GM12878 (cell line): ENCODE results near the gene PRDM16. TPM values are rescaled to one million over a fixed set of nuclear protein-coding genes. Genes with fewer than 3 reads are reported as not detected.

Experiments
- ATAC-seq: fragments of 200-7000 bp; cut with Tn5 transposase; 3 replicates; pipeline ENCODE4 v1.9.1; 2020; ENCODE audit warnings: mild to moderate bottlenecking, moderate library complexity
- BruUV-seq: library from RNA; stranded (reverse); fragments of 400-500 nt; replicated peaks from 2 replicates; lab custom pipeline; 2021; lab: Mats Ljungman, UMichigan
- CTCF ChIA-PET: fragments of 300-600 bp; sonication (Branson Sonifier 250); formaldehyde crosslinking; extraction: SDS; loops from one replicate; lab custom pipeline; 2021; ENCODE audit warnings: inconsistent platforms; lab: Yijun Ruan, JAX
- POLR2A ChIA-PET: fragments of 350-600 bp; formaldehyde crosslinking; extraction: SDS; loops from one replicate; lab custom pipeline; 2021; ENCODE audit warnings: inconsistent platforms; lab: Charles Lee
- RAD21 ChIA-PET: fragments of 300-600 bp; sonication (Branson Sonifier 250); formaldehyde crosslinking; loops from one replicate; lab custom pipeline; 2023; ENCODE audit warnings: antibody characterized with exemption; ENCODE audit not compliant: unreplicated experiment; lab: Charles Lee
- SMC1A ChIA-PET: fragments of 300-600 bp; sonication (Branson Sonifier 250); formaldehyde crosslinking; loops from one replicate; lab custom pipeline; 2023; ENCODE audit not compliant: unreplicated experiment, uncharacterized antibody; lab: Charles Lee
- DNase-seq: peaks from one replicate; pipeline ENCODE4 v3.0.0-alpha.2; 2011; ENCODE audit warnings: low read depth, low spot score
- FAIRE-seq: peaks from 3 replicates; lab custom pipeline; 2011; peaks lifted over from hg19 to GRCh38; lab: Jason Lieb, UNC
- H2AFZ ChIP-seq: 2 replicates; pipeline ENCODE4 v1.6.0; 2011; ENCODE audit warnings: low read depth, low read length, control low read depth; ENCODE audit not compliant: control insufficient read depth
- H3K27ac ChIP-seq: 2 replicates; pipeline ENCODE4 v1.5.1; 2011; ENCODE audit warnings: control low read depth; ENCODE audit not compliant: control insufficient read depth, insufficient read depth
- H3K27me3 ChIP-seq, 2 experiments: replicated peaks in 1 of 2; 2 replicates each; pipeline versions ENCODE4 v1.6.0 to v1.6.1; 2011; ENCODE audit warnings: low read length in 1 of 2; ENCODE audit not compliant: control insufficient read depth in 2 of 2, insufficient read depth in 2 of 2
- H3K36me3 ChIP-seq, 2 experiments: 2 replicates each; pipeline ENCODE4 v1.5.1; 2011; ENCODE audit warnings: low read length in 1 of 2; ENCODE audit not compliant: control insufficient read depth in 2 of 2, insufficient read depth in 2 of 2
- H3K4me1 ChIP-seq: 2 replicates; pipeline ENCODE4 v1.6.1; 2011; ENCODE audit warnings: mild to moderate bottlenecking, low read length, moderate library complexity, mixed read lengths; ENCODE audit not compliant: control insufficient read depth, insufficient read depth
- H3K4me2 ChIP-seq: 2 replicates; pipeline ENCODE4 v1.6.0; 2011; ENCODE audit warnings: control low read depth; ENCODE audit not compliant: control insufficient read depth, insufficient read depth
- H3K4me3 ChIP-seq: fragments of 200-600 bp; sonication (generic); 2 replicates; pipeline ENCODE4 v1.5.1; 2016
- H3K79me2 ChIP-seq: 2 replicates; pipeline ENCODE4 v1.6.0; 2011; ENCODE audit warnings: low read length; ENCODE audit not compliant: control insufficient read depth, insufficient read depth
- H3K9ac ChIP-seq: 2 replicates; pipeline ENCODE4 v1.8.0; 2011; ENCODE audit warnings: low read length, control low read depth, mixed read lengths; ENCODE audit not compliant: control insufficient read depth, insufficient read depth
- H3K9me3 ChIP-seq: replicated peaks from 3 replicates; pipeline ENCODE4 v1.5.1; 2011; ENCODE audit warnings: mild to moderate bottlenecking, low read length; ENCODE audit not compliant: control insufficient read depth, insufficient read depth
- H4K20me1 ChIP-seq: 2 replicates; pipeline ENCODE4 v1.6.0; 2011; ENCODE audit not compliant: control insufficient read depth, insufficient read depth
- HDGF ChIP-seq: fragments of 450-650 bp; IDR thresholded peaks from 2 replicates; pipeline ENCODE4 v1.6.1; 2016; ENCODE audit warnings: antibody characterized with exemption
- MEF2B ChIP-seq: fragments of 450-650 bp; IDR thresholded peaks from 2 replicates; pipeline ENCODE4 v1.6.1; 2018; ENCODE audit warnings: mild to moderate bottlenecking, moderate library complexity; ENCODE audit not compliant: partially characterized antibody, poor library complexity, severe bottlenecking
- PAX5 ChIP-seq: IDR thresholded peaks from 2 replicates; pipeline ENCODE4 v1.6.1; 2011; ENCODE audit warnings: low read depth, low read length, borderline replicate concordance
- RAD51 ChIP-seq: fragments of 450-650 bp; IDR thresholded peaks from 2 replicates; pipeline ENCODE4 v1.6.1; 2016; ENCODE audit warnings: moderate library complexity, mild to moderate bottlenecking, inconsistent platforms
- RCOR1 ChIP-seq: conservative IDR thresholded peaks from 2 replicates; pipeline ENCODE4 v1.6.1; 2012; ENCODE audit warnings: low read depth, low read length, improper control_type of control experiment
- RFX5 ChIP-seq: IDR thresholded peaks from 2 replicates; pipeline ENCODE4 v1.6.1; 2011; ENCODE audit warnings: low read depth, low read length, improper control_type of control experiment
- SP1 ChIP-seq: IDR thresholded peaks from one replicate; pipeline ENCODE4 v1.6.1; 2011; ENCODE audit warnings: low read depth, low read length
- TCF12 ChIP-seq: IDR thresholded peaks from 2 replicates; pipeline ENCODE4 v1.6.1; 2011; ENCODE audit warnings: low read depth, mild to moderate bottlenecking, low read length
- ZNF274 ChIP-seq: IDR thresholded peaks from one replicate; pipeline ENCODE4 v1.8.0; 2011; ENCODE audit not compliant: insufficient read length, insufficient read depth
- WGBS: methylation state at CpG from one replicate; pipeline ENCODE4 v1.1.6; 2016; ENCODE audit warnings: low lambda C conversion rate; ENCODE audit not compliant: insufficient replicate concordance, insufficient coverage; ENCODE audit errors: missing lambda C conversion rate; 5-methylcytosine and 5-hydroxymethylcytosine counted together
- in situ Hi-C: fragments of 300-500 bp; cut with MboI; formaldehyde crosslinking; loops from 9 replicates; pipeline ENCODE4 v1.14.3; 2018; ENCODE audit warnings: mixed read lengths
- intact Hi-C: fragments of 100-400 bp; cut with micrococcal nuclease; formaldehyde crosslinking; loops from one replicate; pipeline ENCODE4 v1.14.2; 2022; ENCODE audit not compliant: unreplicated experiment
- polyA plus RNA-seq, 11 experiments: library from polyadenylated mRNA; depleted of rRNA in 4 of 11; unstranded in 6 of 11; stranded (reverse) in 5 of 11; fragments of >200 nt; fragmentation: Nextera tagmentation in 4 of 11; fragmentation: Illumina TruSeq in 1 of 11; extraction: Ambion mirVana in 4 of 11; extraction: Trizol in 1 of 11; gene quantifications; 1 replicate in 1 of 11; 2 replicates in 10 of 11; pipeline versions ENCODE4 v1.2.1 to v1.2.3, GENCODE V29; 2011 to 2016; ENCODE audit warnings: inconsistent platforms in 2 of 11, missing spikeins in 2 of 11, low read depth in 1 of 11
- total RNA-seq, 4 experiments: library from RNA; depleted of rRNA in 3 of 4; stranded (reverse); fragments of >200 nt in 3 of 4; fragmentation: Illumina TruSeq in 1 of 4; extraction: Trizol in 1 of 4; gene quantifications; 2 replicates each; pipeline versions ENCODE4 v1.2.1 to v1.2.3, GENCODE V29; 2013 to 2021
- TF ChIP-seq, protein P1 (sequence below): IDR thresholded peaks from 2 replicates; pipeline ENCODE4 v1.6.1; 2011; ENCODE audit warnings: mild to moderate bottlenecking, low read depth, low read length, moderate library complexity; ENCODE audit not compliant: insufficient replicate concordance
- TF ChIP-seq, protein P2 (sequence below): IDR thresholded peaks from 2 replicates; pipeline ENCODE4 v1.6.1; 2012; ENCODE audit warnings: low read depth, low read length, improper control_type of control experiment
- TF ChIP-seq, protein P3 (sequence below): IDR thresholded peaks from 2 replicates; pipeline ENCODE4 v1.6.1; 2011; ENCODE audit warnings: low read depth, mild to moderate bottlenecking, low read length, moderate library complexity, borderline replicate concordance; ENCODE audit errors: extremely low read depth
- TF ChIP-seq, protein P4 (sequence below): fragments of 450-650 bp; conservative IDR thresholded peaks from 2 replicates; pipeline ENCODE4 v1.6.1; 2017; ENCODE audit warnings: mild to moderate bottlenecking, moderate library complexity

Gene PRDM16
- total and polyA plus RNA-seq, 10 of the 15 experiments (the other 5 are each of a cell fraction or from before 2014, with no cell fraction given) = 0.03 TPM; not detected in 9

DNA sequence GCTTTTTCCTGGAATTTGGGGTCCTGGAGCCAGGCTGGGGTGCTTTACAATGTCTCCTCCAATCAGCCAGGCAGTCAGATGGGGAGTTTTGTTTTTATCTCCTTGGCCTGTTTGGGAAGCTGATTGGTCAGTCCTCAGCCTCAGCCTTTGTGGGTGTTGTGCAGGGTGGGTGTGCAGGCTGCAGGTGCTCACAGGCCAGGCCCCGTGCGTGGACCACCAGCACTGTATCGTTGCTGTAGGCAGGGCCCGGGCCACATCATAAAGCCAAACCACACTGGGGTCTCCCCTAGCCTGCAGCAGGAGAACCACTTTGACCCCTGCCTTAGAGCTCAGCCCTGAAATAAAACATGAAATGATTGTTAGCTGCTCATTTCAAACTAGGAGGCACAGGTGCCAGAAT lies 8.6 kb downstream of the PRDM16 start:
- in situ Hi-C loops = no loop called here
- no peak for ATAC-seq
- 0% methylated on average over 4 of the region's 4 CpGs for WGBS
- BruUV-seq = no TSS peak
- Histone ChIP-seq H3K4me2 (no peak overlapping the region), H2AFZ (no peak overlapping the region), H3K9ac (no peak overlapping the region), H3K9me3 (no peaks in the 10 kb centered on the region), H3K79me2 (no peaks in the 10 kb centered on the region), H4K20me1 (no peaks in the 10 kb centered on the region), H3K4me3 (no peak overlapping the region), H3K27me3 (no peaks in the 10 kb centered on the region; a peak in 3 of 4 replicates), H3K4me1 (no peaks in the 10 kb centered on the region), H3K36me3 (no peaks in the 10 kb centered on the region), H3K27ac (no peak overlapping the region)
- TF ChIP-seq TCF12 (no peak), ZNF274 (no peak), SP1 (no peak), RAD51 (no peak), HDGF (no peak), RCOR1 (no peak)
- ChIA-PET CTCF (no interaction called here), RAD21 (no interaction called here), POLR2A (no interaction called here), SMC1A (no interaction called here)
- no peak for FAIRE-seq
- intact Hi-C loops = no loop called here
- DNase-seq = no peak

DNA sequence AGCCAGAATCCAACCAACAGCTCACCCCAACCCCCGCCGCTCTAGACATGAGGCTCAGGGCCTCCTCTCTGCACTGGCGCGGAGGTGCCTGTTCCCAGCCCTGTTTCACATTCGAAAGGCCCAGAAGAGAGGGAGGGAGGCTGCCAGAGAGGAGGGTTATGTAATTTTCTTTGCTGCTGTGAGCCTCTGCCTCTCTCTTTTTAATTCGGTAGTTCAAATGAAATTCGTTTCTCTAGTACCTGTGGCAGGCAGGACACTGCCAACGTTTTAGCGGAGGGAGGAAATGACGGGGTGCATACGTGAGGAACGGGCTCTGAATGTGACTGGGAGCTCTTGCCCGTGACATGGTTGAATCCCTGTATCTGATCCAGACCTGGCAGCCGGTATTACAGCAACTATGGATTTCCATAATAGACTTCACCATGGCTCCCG lies 9.4 kb downstream of the PRDM16 start:
- intact Hi-C loops = no loop called here
- TF ChIP-seq, protein P1, sequence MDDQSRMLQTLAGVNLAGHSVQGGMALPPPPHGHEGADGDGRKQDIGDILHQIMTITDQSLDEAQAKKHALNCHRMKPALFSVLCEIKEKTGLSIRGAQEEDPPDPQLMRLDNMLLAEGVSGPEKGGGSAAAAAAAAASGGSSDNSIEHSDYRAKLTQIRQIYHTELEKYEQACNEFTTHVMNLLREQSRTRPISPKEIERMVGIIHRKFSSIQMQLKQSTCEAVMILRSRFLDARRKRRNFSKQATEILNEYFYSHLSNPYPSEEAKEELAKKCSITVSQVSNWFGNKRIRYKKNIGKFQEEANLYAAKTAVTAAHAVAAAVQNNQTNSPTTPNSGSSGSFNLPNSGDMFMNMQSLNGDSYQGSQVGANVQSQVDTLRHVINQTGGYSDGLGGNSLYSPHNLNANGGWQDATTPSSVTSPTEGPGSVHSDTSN = no peak
- TF ChIP-seq, protein P2, sequence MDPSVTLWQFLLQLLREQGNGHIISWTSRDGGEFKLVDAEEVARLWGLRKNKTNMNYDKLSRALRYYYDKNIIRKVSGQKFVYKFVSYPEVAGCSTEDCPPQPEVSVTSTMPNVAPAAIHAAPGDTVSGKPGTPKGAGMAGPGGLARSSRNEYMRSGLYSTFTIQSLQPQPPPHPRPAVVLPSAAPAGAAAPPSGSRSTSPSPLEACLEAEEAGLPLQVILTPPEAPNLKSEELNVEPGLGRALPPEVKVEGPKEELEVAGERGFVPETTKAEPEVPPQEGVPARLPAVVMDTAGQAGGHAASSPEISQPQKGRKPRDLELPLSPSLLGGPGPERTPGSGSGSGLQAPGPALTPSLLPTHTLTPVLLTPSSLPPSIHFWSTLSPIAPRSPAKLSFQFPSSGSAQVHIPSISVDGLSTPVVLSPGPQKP = no peak
- no peak for TF ChIP-seq RFX5
- no peak for TF ChIP-seq MEF2B
- TF ChIP-seq, protein P3, sequence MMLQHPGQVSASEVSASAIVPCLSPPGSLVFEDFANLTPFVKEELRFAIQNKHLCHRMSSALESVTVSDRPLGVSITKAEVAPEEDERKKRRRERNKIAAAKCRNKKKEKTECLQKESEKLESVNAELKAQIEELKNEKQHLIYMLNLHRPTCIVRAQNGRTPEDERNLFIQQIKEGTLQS = no peak
- TF ChIP-seq, protein P4, sequence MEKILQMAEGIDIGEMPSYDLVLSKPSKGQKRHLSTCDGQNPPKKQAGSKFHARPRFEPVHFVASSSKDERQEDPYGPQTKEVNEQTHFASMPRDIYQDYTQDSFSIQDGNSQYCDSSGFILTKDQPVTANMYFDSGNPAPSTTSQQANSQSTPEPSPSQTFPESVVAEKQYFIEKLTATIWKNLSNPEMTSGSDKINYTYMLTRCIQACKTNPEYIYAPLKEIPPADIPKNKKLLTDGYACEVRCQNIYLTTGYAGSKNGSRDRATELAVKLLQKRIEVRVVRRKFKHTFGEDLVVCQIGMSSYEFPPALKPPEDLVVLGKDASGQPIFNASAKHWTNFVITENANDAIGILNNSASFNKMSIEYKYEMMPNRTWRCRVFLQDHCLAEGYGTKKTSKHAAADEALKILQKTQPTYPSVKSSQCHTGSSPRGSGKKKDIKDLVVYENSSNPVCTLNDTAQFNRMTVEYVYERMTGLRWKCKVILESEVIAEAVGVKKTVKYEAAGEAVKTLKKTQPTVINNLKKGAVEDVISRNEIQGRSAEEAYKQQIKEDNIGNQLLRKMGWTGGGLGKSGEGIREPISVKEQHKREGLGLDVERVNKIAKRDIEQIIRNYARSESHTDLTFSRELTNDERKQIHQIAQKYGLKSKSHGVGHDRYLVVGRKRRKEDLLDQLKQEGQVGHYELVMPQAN = no peak
- TF ChIP-seq PAX5 = no peak
- ChIA-PET SMC1A (no interaction called here), POLR2A (no interaction called here), CTCF (no interaction called here), RAD21 (no interaction called here)
- DNase-seq = no peak
- no peak overlapping the region for H3K4me3 ChIP-seq
- H4K20me1 ChIP-seq = no peaks in the 10 kb centered on the region
- ATAC-seq = no peak
- H3K36me3 ChIP-seq = no peaks in the 10 kb centered on the region
- no peaks in the 10 kb centered on the region for H3K79me2 ChIP-seq
- no peaks in the 10 kb centered on the region for H3K27me3 ChIP-seq
- no peak overlapping the region for H3K9ac ChIP-seq
- 26% methylated on average over 15 of the region's 15 CpGs for WGBS
- no peak overlapping the region for H3K27ac ChIP-seq
- in situ Hi-C loops = no loop called here
- H3K4me2 ChIP-seq = no peak overlapping the region
- no peaks in the 10 kb centered on the region for H3K4me1 ChIP-seq
- H2AFZ ChIP-seq = no peak overlapping the region
- H3K9me3 ChIP-seq = no peaks in the 10 kb centered on the region
- BruUV-seq = no TSS peak
- FAIRE-seq = no peak
